Daoy (cell line): ENCODE data around the gene CEP70. TPM values are rescaled to one million over a fixed set of nuclear protein-coding genes. Genes with fewer than 3 reads are reported as not detected.
"Not testable (repeated sequence)": the region's sequence is repeated elsewhere in the genome, so short reads cannot be mapped to it uniquely, and the experiment has no call there.

Experiments
- DNase-seq: peaks from one replicate; pipeline ENCODE4 v3.0.0-alpha.2; 2015; ENCODE audit warnings: low read depth
- total RNA-seq: library from RNA; depleted of rRNA; stranded (reverse); fragments of >200 nt; shearing (Covaris generic); gene quantifications from 2 replicates; pipeline ENCODE4 v1.2.3, GENCODE V29; 2014; rRNA removed

CEP70 gene
- total RNA-seq, result 33.4 and 42.9 TPM in 2 replicates

- DNase-seq, result peak; percentile 98
These were observed at the start of gene CEP70 for GRCh38 chr3:138594150-138594934. CEP70 (minus strand) TSS chr3:138594260; CDS start chr3:138572927, 21,333 bp downstream.

GRCh38 chr3:138642927-138643253, 48.8 kb upstream of the CEP70 start:
- DNase-seq, result no peak

GRCh38 chr3:138642226-138642926, 48.3 kb upstream of the CEP70 start:
- DNase-seq, result no peak

GRCh38 chr3:138640537-138640936, 46.5 kb upstream of the CEP70 start:
- DNase-seq, result no peak

GRCh38 chr3:138638641-138639040, 44.6 kb upstream of the CEP70 start:
- DNase-seq, result no peak

- peak; percentile 7 for DNase-seq
These were observed 35.5 kb upstream of the CEP70 start for GRCh38 chr3:138629526-138629925.

GRCh38 chr3:138625707-138626365, 31.8 kb upstream of the CEP70 start:
- peak; percentile 50 for DNase-seq

- no peak for DNase-seq
These were observed 30.5 kb upstream of the CEP70 start for GRCh38 chr3:138624518-138624917.

GRCh38 chr3:138620431-138620830, 26.4 kb upstream of the CEP70 start:
- no peak for DNase-seq

GRCh38 chr3:138615462-138615861, 21.4 kb upstream of the CEP70 start:
- no peak for DNase-seq

GRCh38 chr3:138609898-138610266, 15.8 kb upstream of the CEP70 start:
- DNase-seq, result no peak

- DNase-seq, result peak; percentile 59
These were observed 14.5 kb upstream of the CEP70 start, which contains the start of gene FAIM for GRCh38 chr3:138608322-138609135. FAIM (plus strand) TSS chr3:138608771; CDS start chr3:138619727, 10,956 bp downstream.

GRCh38 chr3:138604106-138604595, 10.1 kb upstream of the CEP70 start:
- not testable (repeated sequence) for DNase-seq

GRCh38 chr3:138601661-138602060, 7.6 kb upstream of the CEP70 start:
- DNase-seq, result not testable (repeated sequence)

GRCh38 chr3:138600100-138600745, 6.2 kb upstream of the CEP70 start:
- peak; percentile 28 for DNase-seq

GRCh38 chr3:138598534-138598933, 4.5 kb upstream of the CEP70 start:
- DNase-seq, result no peak

GRCh38 chr3:138597186-138597976, 3.3 kb upstream of the CEP70 start:
- DNase-seq, result not testable (repeated sequence)

- DNase-seq, result no peak
These were observed 1.0 kb upstream of the CEP70 start for GRCh38 chr3:138594935-138595610.

- DNase-seq, result no peak
These were observed 441 bp downstream of the CEP70 start for GRCh38 chr3:138593488-138594149.
